K562 (cell line): ENCODE measurements around the gene MT1M. TPM values are rescaled to one million over a fixed set of nuclear protein-coding genes. Genes with fewer than 3 reads are reported as not detected.

ENCODE experiments used
- BACH1 ChIP-seq: fragments of 200-800 bp; sonication (Bioruptor generic); IDR thresholded peaks from 2 replicates; pipeline ENCODE4 v1.6.1; 2016; ENCODE audit warnings: missing genetic modification characterization, missing compliant biosample characterization
- FOSL1 ChIP-seq: fragments of 200-800 bp; sonication (Bioruptor generic); conservative IDR thresholded peaks from 2 replicates; pipeline ENCODE4 v1.6.1; 2016; ENCODE audit warnings: missing genetic modification characterization, missing compliant biosample characterization
- HMGXB4 ChIP-seq: sonication (generic); formaldehyde crosslinking; IDR thresholded peaks from 2 replicates; pipeline ENCODE4 v1.8.1; 2023; ENCODE audit warnings: mild to moderate bottlenecking, missing genetic modification reagents
- ID3 ChIP-seq, 2 experiments: fragments of 250-450 bp in 1 of 2; fragments of 450-650 bp in 1 of 2; sonication (Bioruptor Pico) in 1 of 2; IDR thresholded peaks; 2 replicates each; pipeline versions ENCODE4 v1.6.1 to v1.8.0; 2016 to 2021; ENCODE audit warnings: mild to moderate bottlenecking in 2 of 2, moderate library complexity in 2 of 2, missing compliant biosample characterization in 1 of 2, missing genetic modification characterization in 1 of 2
- PTRF ChIP-seq: fragments of 450-650 bp; IDR thresholded peaks from 2 replicates; pipeline ENCODE4 v1.6.1; 2016; ENCODE audit warnings: mild to moderate bottlenecking, missing genetic modification characterization, missing compliant biosample characterization
- RNF2 ChIP-seq: sonication (generic); IDR thresholded peaks from 2 replicates; pipeline ENCODE4 v1.6.1; 2016
- SAP30 ChIP-seq: fragments of 200-600 bp; sonication (generic); IDR thresholded peaks from 2 replicates; pipeline ENCODE4 v1.6.1; 2012; ENCODE audit warnings: borderline replicate concordance, low read depth, mild to moderate bottlenecking, moderate library complexity, low read length, control low read depth, inconsistent platforms; ENCODE audit not compliant: insufficient read depth, poor library complexity, severe bottlenecking
- SMAD3 ChIP-seq: fragments of 450-650 bp; formaldehyde crosslinking; conservative IDR thresholded peaks from 2 replicates; pipeline ENCODE4 v1.4.0; 2020; ENCODE audit warnings: mild to moderate bottlenecking
- ZBTB2 ChIP-seq: fragments of 450-650 bp; IDR thresholded peaks from 2 replicates; pipeline ENCODE4 v1.6.1; 2016; ENCODE audit warnings: antibody characterized with exemption
- polyA plus RNA-seq, 8 experiments: library from polyadenylated mRNA; depleted of rRNA in 4 of 8; stranded (reverse) in 5 of 8; unstranded in 3 of 8; fragments of >200 nt; fragmentation: Nextera tagmentation in 2 of 8; fragmentation: Illumina TruSeq in 1 of 8; extraction: Ambion mirVana in 2 of 8; extraction: Trizol in 1 of 8; gene quantifications; 2 replicates each; pipeline versions ENCODE4 v1.2.1 to v1.2.3, GENCODE V29; 2011 to 2014; ENCODE audit warnings: inconsistent platforms in 1 of 8, missing spikeins in 1 of 8
- total RNA-seq, 7 experiments: library from RNA; depleted of rRNA in 6 of 7; stranded (reverse); fragments of >200 nt in 6 of 7; fragmentation: Illumina TruSeq in 2 of 7; extraction: Trizol in 2 of 7; gene quantifications; 2 replicates each; pipeline versions ENCODE4 v1.2.1 to v1.2.3, GENCODE V29; 2011 to 2021; ENCODE audit warnings: low replicate concordance in 1 of 7

Gene MT1M
- total and polyA plus RNA-seq, 9 of the 15 experiments (the other 6 are each of a cell fraction or from before 2014, with no cell fraction given), result not detected

GRCh38 chr16:56617212-56618085 lies 15.0 kb upstream of the MT1M start (continued):
- TF ChIP-seq HMGXB4 (CRISPR knock-in tag) (no peak), ZBTB2 (no peak), ID3 (CRISPR knock-in tag; IDR thresholded peaks at IDR 0.05) (no peak), ID3 (tag; IDR thresholded peaks at IDR 0.05) (no peak), PTRF (tag) (no peak), SMAD3 (CRISPR knock-in tag) (no peak), RNF2 (no peak), FOSL1 (tag) (no peak), BACH1 (tag) (no peak), SAP30 (no peak)
- TF ChIP-seq, all 486 proteins: peak for 0
